ENCODE data around the gene LMLN.
"Not testable (repeated sequence)": the region's sequence is repeated elsewhere in the genome, so short reads cannot be mapped to it uniquely, and the experiment has no call there.

The LMLN gene

DNA sequence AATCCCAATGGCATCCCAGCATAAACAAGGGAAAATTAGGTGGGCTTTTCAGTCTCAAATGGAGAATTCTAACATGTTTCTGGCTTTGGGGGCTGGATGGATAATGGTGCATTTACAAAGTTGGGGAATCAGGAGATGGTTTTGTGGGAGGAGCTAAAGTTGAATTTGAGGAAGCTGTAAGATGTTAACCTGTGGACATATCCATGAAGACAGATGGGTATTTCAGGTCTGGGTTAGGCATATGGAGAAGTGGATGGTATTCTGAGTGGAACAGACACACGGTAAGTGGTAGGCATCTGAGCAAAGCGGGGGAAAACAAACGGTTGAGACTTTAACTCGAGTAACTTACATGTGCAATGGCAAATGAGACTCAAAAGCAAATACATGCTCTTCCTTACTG lies 1.7 kb upstream of the LMLN start:
- no peak for DNase-seq

DNA sequence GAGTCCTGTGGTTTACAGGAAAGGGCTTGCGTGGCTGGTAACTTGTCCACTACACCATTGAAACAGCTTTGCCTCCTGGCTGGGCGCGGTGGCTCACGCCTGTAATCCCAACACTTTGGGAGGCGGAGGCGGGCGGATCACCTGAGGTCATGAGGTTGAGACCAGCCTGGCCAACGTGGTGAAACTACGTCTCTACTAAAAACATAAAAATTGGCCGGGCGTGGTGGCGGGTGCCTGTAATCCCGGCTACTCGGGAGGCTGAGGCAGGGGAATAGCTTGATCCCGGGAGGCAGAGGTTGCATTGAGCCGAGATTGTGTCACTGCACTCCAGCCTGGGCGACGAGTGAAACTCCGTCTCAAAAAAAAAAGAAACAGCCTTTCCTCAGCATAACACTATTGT lies 1.2 kb upstream of the LMLN start:
- not testable (repeated sequence) for DNase-seq

DNA sequence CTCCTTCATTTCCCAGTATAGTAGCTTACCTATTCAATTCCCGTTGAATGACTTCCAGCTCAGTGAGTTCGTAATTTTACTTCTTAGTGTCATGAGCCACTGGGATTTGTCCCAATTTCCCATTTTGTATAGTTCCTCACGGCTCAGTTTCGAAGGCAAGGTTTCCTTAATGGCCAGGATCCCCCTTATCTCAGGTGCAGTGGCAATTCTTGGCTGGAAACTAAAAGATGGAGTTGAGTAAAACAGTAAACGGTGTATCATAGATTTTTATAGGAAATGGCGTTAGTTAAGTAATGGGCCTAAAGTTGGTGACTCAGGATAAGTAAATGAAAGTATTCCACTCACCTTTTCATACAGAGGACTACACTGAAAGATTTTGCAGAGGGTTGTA lies 522 bp upstream of the LMLN start:
- DNase-seq = no peak

DNA sequence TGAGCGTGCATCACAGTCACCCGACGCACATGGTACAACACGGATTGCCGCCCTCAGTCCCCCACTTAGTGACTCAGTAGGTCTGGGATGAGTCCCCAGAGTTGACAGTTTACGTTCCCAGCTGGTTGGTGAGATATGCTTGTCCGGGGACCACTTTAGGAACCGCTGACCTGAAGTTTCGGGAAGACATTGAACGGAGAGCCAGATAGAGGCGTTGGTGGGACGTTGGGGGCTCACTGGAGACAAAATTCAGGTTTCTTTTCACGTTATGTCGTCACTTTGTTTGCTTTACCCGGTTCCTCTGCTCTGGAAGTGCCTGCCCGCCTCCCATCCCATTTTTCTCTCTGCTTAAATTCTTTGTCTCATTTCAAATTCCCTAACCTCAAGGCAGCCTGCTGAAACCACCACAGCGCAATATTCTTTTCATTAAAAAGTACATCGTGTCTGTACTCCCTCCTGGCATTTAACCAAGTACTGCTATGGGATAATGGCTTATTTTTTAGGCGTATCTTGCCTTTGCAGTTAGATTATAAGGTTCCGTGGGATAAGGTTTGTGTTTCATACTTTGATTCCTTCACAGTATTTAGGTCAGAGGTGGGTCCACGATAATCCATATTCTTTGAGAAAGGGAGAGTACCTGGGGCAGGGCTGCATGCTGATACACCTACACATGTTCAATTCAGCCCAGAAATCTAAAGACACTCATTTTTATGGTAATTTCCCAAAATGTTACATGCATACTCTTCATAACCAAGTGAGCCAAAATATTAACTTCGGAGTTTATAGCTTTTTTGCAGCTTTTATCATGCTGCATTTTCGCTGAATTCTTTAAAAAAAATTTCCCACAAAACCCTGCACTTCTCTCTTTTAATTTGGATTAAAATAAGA lies 921 bp downstream of the LMLN start:
- no peak for DNase-seq

DNA sequence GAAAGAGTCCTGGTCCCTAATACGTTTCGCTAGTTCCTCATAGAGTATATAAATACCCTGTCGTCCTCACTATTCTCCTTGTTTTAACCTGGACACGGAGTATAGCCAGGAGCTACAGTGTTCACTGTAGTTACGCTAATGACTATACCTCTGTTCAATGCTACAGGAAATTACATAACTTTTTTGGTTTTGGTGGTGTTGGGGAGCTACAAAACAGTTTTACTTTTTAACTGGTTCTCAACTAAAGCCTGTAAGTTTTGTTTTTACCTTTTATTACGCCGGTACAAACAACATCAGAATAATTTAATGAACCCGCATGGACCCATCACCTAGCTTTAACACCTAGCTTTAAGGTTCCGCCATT lies 1.5 kb downstream of the LMLN start:
- DNase-seq = no peak

DNA sequence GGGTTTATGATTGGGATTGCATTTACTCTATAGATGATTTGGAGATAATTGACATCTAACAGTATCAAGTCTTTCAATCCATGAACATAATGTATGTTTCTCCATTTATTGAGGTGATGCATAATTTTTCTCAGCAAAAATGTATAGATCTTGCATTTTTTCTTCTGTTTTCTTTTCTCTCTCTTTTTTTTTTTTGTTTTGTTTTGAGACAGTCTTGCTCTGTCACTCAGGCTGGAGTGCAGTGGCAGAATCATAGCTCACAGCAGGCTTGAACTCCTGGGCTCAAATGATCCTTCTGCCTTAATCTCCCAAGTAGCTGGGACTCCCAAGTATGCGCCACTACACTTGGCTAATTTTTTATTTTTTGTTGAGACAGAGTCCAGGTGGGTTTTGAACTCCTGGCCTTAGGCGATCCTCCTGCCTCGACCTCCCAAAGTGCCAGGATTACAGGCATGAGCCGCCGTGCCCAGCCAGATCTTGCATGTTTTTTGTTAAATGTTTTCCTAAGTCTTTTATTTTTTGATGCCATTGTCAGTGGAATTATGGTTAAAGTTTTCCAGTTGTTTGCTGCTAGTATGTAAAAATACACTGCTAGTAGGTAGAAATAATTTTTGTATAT lies 3.1 kb downstream of the LMLN start:
- no peak for DNase-seq

DNA sequence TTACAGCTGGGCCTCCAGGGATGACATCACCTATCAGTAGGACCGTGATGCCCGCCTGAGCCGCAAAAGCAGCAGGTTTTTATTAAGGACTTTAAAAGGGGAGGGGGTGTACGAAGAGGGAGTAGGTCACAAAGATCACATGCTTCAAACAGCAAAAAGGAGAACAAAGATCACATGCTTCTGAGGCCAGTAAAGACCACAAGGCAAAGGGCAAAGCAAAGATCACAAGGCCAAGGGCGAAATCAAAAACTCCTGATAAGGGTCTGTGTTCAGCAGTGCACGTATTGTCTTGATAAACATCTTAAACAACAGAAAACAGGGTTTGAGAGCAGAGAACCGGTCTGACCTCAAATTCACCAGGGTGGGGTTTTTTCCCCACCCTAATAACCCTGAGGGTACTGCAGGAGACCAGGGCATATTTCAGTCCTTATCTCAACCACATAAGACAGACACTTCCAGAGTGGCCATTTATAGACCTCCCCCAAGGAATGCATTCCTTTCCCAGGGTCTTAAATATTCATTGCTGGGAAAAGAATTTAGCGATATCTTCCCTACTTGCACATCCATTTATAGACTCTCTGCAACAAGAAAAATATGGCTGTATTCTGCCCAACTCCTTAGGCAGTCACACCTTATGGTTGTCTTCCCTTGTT lies 7.4 kb downstream of the LMLN start:
- not testable (repeated sequence) for DNase-seq

DNA sequence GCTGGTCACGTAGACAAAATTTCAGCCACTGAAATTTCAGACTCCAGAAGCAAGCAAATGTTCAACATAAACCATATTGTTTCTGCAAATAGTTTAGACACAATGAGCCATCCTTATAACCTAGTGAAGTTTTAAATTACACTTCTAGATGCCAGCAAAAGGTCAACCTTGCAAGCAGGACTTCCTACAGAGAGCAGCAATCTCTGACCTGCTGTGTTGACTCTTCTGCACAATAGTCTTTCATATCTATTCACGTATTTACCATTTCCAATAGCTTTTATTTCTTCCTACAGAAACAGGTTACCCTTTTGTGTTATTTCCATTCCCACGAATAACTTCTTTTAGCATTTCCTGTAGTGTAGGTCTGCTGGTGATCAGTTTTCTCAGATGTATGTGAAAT lies 10.6 kb downstream of the LMLN start:
- DNase-seq = no peak

DNA sequence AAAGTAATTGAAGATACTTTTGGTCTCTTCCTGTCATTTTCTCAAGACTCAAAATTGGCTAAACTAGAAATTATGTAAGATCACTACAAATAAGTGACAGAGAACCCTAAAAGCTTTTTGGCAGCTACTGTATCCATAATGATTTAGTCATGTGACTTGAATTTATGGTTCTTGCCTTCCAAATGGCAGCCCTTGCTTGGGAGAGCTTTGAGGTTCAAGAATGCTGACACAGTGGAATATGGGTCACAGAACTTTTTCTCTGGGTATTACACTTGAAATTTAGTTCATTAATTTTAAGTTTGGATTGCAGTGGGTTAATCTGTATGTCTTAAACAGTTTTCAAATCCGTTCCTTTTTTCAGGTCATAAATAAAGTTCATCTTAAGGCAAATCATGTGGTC lies 14.0 kb downstream of the LMLN start:
- no peak for DNase-seq

DNA sequence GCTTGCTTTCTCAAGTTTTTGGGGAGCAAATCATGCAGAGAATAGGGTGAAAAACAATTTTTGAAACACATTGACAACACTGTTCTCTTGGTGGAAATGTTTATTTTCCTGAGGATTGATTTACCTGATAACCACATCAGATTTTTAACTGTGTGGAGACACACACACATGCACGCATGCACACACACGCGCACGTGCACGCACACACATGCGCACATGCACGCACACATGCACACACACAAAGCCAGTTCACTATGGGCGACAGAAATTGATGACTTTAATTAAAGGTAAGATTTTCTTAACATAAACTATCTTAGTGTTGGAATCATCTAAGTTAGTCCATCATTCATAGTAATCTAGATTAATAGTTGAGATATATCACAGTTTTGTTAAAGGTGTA lies 15.3 kb downstream of the LMLN start:
- DNase-seq = no peak

DNA sequence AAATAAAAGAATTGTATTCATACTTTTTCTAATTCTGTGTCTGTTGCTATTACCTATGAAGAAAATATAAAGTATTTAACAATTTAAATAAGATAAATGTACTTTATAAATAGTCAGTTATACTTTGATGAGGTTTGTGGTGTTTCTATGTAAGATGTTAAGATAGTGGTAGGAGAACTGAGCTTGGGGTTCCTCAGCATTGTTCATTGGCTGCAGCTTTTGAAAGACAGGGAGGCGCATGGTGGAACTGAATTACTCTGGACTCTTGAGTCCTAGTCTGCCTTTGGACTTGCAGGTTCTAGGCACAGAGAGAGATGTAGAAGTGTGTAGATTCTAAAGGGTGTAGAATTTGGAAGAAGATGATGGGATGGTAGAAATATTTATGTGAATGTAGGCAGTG lies 23.1 kb downstream of the LMLN start:
- no peak for DNase-seq

DNA sequence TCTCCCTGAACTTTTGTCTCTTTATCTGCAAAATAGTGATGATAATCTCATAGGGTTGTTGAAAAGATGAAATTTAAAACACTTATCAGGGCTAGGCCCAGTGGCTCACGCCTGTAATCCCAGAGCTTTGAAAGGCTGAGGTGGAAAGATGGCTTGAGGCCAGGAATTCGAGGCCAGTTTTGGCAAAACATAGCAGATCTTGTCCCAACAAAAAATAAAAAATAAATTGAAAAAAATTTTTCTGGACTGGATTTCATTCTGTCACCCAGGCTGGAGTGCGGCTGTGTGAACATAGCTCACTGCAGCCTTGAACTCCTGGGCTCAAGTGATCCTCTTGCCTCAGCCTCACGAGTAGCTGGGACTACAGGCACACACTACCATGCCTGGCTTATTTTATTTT lies 29.6 kb downstream of the LMLN start:
- DNase-seq = no peak

DNA sequence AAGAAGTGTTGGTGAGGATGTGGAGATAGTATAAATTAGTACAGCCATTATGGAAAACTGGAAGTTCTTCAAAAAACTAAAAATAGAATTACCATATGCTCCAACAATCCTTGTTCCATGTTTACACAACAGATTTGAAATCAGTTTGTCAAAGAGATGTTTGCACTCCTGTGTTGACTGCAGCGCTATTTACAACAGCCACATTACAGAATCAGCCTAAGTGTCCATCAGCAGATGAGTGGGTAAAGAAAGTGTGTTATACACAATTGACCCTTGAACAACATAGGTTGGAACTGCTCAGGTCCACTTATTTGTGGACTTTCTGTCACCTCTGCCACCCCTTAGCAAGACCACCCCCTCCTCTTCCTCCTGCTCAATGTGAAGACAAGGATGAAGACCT lies 34.7 kb downstream of the LMLN start:
- no peak for DNase-seq

DNA sequence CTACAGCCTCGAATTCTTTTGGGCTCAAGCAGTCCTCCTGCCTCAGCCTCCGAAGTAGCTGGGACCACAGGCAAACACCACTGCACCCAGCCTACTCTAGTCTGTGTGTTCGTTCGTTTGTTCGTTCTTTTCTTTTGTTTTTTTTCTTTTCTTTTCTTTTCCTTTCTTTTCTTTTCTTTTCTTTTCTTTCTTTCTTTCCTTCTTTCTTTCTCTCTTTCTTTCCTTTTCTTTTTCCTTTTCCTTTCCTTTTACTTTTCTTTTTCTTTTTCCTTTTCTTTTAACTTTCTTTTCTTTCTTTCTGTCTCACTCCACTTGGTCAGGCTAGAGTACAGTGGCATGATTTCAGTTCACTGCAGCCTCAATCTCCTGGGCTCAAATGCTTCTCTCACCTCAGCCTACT lies 36.8 kb downstream of the LMLN start:
- DNase-seq = no peak

DNA sequence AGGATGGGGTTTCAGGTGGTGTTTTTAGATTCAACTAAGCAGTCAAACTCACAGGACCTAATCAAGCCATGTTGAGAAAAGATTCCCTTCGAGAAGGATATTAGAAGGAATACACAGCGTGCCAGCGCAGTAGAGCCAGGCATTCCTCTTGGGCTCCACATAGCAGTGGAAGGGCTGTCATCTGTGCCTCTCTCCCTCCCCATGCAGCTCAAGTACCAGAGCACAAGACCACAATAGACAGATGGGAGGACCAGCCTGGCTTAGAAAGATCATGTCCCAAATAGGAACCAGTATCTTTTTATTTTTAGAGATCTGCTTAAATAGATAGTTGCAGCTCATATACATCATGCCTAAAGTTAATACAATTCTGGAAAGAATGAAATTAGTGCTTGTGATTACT lies 37.9 kb downstream of the LMLN start:
- DNase-seq = no peak

DNA sequence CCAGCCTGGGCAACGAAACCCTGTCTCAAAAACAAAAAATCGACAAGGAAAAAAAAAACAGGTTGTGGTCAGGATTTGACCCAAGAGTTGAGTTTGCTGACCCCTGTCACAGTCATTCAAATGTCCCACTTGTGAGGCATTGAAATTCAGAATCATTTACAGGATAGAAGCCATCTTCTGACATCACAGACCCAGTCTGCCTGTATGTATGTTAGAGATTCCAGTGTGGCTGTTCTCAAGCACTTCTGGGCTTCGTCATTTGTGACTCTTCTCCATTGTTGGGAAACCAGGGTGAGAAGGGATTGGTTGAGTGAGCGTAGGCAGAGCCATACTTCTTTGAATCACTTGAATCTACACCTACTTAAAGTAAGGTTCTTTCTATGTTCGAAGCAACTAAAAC lies 57.1 kb downstream of the LMLN start:
- no peak for DNase-seq

DNA sequence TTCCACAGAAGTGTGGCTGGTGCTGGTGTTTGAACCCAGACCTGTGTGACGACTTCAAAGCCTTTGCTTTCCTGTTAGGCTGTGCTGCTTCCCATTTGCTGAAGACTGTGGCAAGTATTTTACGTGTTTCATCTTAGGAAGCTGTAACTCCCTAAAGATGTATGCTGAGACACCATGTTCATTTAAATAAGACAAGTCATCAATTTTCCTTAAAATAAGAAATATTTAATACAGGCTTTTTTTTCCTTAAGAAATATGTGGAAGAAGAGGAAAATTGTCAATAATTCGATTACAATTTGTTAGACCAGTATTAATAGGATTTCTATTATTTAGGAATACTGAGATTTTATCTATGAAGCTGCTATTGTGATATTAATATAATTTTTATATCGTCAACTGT lies 58.4 kb downstream of the LMLN start:
- no peak for DNase-seq

DNA sequence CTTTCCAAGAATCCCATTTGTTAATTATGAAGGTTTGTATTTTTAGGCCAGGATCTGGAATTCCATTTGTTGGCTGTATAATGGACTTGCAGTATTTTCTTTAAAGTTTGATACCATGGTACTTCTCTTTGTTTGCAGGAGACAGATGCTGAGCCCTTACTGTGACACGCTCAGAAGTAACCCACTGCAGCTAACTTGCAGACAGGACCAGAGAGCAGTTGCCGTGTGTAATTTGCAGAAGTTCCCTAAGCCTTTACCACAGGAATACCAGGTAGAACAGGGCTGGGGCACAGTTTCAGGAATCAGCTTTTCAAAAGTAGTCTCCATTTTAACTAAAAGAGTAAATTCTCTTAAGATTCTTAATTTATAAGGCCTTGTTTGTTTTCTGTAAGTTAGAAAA lies 59.1 kb downstream of the LMLN start:
- DNase-seq = no peak

DNA sequence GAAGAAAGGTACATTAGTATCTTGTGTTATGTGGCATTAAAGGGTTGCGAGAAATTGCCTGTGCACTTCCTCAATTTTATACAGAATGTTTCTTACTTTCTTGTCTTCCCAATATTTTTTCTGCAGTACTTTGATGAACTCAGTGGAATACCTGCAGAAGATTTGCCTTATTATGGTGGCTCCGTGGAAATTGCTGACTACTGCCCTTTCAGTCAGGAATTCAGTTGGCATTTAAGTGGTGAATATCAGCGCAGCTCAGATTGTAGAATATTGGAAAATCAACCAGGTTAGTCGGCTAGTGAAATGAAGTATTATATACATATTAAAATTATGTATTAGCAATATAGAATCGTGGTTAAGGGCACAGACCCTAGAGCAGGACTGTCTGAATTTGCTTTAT lies 61.3 kb downstream of the LMLN start:
- DNase-seq = no peak

DNA sequence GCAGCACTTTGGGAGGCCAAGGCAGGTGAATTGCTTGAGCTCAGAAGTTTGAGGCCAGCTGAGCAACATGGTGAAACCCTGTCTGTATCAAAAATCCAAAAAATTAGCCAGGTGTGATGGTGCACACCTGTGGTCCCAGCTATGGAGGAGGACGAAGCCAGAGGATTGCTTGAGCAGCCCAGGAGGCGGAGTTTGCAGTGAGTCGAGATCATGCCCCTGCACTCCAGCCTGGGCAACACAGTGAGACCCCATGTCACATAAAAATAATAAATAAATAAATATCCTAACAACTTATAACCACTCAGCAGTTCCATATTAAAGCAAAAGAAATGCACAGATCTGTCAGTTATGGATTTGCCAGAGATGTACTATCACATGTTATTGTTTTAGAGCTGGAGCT lies 62.6 kb downstream of the LMLN start:
- DNase-seq = no peak

DNA sequence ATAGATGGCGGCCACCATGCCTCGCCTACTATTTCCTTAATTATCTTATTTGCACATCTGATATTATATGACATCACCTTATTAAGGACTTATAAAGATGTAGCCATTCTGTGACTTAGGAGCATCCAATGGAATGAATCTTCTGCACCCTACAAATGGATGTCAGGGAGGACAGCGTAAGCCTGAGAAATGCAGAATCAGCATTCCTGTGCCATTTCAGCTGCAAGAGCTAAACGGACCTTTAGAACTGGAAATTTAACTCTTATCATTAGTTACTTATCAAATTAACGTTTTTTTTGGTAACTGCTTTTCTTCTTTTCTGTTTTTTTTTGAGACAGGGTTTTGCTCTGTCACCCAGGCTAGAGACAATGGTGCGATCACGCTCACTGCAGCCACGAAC lies 65.6 kb downstream of the LMLN start:
- no peak for DNase-seq

DNA sequence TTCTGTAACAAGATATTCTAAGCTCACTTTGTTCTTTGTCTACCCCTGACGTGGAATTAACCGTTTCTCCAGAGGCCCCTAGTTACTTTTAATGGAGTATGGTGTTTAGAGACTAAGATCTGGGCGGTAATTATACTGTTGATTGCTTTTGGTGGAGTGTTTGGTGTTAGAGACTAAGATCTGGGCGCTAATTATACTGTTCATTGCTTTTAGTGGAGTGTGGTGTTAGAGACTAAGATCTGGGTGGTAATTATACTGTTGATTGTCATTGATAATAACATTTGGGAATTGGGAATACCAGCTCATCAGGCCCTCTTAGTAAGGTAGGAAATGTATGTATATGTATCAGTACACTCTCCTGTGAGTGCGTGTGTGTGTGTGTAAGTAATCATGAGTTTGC lies 66.6 kb downstream of the LMLN start:
- DNase-seq = no peak

DNA sequence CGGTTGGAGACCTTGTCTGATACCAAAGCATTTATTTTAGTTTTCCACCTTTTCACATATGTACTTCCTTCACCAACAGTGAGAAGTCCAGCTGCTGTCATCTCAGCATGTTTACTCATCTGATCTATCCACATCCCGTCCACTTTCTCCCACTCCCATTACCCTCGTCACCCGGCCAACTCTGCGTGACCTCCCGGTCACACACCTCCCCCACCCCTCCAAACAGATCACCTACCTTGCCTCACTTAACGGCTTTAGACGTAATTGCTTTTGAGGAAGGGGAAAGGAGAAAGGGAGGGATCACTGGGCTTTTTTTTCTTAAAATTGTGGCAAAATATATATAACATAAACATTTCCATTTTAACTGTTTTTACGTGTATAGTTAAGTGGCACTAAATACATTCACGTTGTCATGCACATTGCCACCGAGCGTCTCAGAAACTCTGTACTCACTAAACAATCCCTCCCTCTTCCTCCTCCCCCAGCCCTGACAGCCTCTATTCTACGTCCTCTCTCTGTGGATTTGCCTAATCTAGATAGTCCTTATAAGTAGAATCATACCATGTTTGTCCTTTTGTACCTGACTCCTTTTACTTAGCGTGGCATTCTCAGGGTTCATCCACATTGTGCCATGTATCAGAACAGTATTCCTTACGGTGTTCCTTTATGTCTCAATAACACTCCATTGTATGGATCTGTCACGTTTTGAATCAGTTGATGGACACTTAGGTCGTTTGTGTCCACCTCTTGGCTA lies 67.2 kb downstream of the LMLN start:
- no peak for DNase-seq
